ENCODE data around the gene DPEP2NB.
"Not testable (repeated sequence)": the region's sequence is repeated elsewhere in the genome, so short reads cannot be mapped to it uniquely, and the experiment has no call there.

Gene DPEP2NB

DNA sequence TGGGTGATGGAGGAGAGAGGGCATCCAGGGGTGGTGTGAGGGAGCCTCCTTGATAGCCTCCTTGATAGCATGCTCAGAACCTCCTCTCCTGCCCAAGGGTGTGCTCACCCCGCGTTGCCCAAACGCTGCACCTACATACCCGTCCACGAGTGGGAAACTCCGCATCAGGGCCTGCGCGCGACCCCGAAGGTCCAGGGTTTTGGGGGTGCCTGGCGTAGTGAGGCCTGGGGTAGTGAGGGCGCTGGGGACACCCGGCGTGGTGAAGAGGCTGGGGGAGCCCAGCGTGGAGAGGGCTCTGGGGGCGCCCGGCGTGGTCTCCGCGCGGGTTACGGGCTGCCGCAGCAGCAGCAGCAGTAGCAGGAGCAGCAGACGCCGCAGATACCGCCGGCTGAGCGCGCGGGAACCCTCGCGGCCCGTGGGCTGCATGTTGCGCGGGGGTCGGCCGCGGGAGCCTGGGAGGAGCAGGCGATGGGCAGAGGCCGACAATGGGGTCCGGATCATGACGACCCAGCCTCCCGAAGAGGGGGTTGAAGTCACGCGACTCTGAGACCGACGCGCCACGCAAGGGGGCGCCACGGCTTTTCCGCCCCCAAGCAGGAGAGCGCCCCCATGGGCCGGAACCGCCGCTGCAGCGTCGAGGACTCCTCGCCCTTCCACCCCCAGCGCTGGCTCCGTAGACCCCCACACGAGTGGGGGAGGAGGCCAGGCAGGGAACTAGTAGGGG is 35.6 kb downstream of the DPEP2NB start, which contains the start of gene DPEP3:
DPEP3 (minus strand) TSS at position 545 of the 724 bp plus-strand sequence; CDS start at position 426, 119 bp downstream.
- DNase-seq: no peak

DNA sequence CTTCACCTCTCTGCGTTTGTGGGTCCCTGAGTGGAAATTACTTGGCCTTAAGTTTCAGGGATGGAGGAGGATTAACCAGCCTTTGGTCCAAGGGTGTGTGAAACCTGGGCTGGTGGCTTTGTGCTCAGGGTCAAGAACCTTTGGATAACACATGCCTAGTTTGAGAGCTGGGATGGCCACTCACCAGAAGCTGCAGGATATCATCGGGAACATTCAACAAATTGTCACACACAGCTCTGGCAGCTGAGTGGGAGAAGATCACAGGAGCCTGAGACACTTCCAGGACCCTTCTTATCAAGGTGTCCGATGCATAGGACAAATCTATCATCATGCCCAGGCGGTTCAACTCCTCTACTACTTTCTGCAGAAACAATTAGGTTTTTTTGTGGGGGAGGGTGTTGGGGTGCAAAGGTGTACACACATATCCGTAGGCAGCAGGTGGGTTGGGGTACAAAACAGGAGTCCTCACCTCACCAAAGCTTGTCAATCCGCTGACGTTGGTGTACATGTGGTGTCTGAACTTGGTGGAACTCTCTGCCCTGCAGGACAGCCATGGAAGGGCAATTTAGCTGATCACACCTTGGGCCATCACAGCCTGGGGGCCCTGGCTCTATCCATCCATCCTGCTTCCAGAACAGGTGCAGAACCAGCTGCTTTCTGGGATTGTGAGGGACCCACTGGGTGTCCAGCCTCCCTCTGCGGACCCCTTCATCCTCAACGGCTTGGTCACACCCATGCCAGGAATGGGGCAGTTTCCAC is 38.1 kb downstream of the DPEP2NB start:
- DNase-seq: no peak

DNA sequence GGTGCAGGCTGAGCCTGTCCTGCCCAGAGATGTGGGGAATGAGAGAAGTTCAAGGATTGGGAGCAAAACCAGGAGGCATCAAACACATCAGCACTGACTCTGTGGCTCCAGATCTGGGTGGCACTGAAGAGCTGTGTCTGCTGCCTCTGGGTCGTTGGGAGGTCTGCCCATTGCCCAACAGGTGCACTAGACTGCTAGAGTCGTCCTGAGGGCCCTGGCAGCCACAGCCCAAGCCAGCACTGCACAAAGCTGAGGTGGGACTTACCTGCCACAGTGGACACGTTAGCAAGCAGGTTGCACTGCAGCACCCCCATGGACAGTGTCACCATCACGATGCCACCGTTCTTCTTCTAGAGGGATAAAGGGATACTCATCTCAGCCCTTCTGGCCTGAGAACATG is 38.7 kb downstream of the DPEP2NB start:
- DNase-seq: no peak

DNA sequence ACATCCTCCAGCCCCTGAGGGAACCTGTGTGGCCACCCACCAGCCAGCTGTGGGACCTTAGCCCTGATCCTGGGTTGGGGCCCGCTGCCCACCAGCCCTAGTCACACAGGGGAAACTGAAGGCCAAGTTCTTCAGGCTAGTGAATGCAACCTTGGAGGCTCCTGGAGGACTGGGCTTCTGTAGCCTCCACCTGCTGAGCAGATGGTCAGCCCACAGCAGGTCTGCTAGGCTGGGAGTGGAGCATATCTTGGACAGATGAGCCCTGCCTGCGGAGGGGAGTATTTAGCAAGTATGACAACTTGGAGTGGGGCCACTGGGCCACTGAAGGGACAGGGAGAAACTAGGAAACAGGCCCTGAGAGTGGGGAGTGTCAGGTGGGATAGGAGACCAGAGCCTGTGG is 39.5 kb downstream of the DPEP2NB start:
- DNase-seq: no peak

DNA sequence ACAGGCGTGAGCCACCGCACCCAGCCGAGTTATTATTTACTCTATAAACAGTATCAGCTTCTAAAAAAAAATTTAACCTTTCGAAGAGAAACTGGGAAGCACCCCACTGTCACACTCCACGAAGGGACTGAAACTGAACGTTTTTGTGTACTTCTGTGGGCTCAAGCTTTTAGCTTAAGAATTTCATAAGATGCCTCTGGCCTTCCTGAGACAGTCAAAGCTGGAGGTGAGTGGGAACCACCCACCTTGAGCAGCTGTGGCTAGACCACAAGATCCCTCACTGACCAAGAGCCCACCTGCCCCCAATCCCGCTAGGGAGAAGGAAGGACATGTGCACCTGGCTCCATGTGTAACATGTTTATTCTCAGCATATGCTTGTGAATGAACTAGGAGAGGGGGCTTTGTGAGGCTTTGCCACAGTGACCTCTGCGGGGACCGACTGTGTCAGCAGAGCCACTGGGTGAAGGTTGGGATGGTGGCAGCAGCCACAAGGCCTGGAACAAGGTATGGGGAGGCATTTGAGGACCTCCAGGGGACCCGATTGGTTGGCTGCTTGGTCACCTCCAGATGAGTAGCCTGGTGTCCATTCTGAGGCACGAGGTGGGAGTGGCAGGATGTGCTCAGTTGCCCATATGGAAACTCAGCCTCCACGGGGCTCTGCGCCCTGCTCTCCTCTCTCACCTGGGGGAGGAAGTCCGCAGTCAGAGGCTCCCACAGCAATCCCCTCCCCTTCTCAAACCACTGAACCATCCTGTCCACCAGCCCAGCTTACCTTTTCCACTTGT is 40.2 kb downstream of the DPEP2NB start:
- DNase-seq: no peak

DNA sequence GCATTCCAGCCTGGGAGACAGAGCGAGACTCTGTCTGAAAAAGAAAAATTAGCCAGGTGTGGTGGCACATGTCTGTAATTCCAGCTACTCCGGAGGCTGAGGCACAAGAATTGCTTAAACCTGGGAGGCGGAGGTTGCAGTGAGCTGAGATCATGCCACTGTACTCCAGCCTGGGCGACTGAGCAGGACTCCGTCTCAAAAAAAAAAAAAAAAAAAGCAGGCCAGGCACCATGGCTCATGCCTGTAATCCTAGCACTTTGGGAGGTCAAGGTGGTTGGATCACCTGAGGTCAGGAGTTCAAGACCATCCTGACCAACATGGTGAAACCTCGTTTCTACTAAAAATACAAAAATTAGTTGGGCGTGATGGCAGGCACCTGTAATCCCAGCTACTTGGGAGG is 43.4 kb downstream of the DPEP2NB start:
- DNase-seq: not testable (repeated sequence)

DNA sequence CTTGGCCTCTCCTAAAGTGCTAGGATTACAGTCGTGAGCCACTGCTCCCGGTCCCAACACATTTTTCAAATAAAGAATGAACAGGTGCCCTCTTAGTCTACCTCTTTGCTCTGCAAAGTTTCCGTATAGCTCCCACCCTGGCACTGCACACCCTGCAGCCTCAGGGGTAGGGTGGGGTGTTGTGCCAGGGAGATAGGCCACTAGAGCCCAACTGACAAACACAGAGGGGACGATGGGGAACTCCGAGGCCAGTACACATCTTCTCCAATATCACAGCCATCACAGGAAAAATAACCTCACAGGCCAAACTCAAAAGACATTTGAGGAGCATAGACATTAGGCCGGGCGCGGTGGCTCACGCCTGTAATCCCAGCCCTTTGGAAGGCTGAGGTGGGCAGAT is 44.6 kb downstream of the DPEP2NB start:
- no peak for DNase-seq

DNA sequence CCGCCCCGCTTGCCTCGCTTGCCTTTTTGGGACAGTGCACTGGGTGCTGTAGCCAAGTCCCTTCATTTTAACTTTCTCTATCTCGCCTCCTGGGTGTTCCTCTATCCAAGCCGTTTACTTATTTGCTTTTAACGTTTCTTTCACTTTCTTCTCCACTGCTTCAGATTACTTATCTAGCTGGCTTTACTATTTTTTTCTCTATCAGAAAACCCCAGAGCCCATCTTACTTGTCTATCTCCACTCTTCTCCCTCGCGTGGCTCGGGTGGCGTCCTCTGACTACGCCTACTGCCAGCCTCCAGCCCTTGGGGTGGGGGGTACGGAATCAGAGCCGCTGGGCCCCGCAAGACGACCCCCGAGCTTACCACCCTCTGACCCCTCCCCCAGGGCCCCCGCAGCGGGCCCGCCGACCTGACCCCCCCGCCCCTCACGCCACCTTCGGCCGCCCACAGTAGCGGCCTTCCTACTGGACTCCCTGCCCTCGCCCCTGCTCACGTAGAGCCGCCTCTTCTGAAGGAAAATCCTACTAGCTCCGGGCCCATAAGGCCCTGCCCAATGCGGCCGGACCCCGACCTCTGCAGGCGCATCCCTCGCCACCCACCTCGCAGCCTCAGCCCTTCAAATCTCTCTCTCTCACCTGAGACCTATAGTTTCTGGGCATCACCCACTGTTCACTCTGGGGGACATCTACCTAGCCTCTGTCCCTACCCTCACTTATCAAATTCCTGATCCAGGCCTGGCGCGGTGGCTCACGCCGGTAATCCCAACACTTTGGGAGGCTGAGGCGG is 46.3 kb downstream of the DPEP2NB start:
- DNase-seq: no peak

DNA sequence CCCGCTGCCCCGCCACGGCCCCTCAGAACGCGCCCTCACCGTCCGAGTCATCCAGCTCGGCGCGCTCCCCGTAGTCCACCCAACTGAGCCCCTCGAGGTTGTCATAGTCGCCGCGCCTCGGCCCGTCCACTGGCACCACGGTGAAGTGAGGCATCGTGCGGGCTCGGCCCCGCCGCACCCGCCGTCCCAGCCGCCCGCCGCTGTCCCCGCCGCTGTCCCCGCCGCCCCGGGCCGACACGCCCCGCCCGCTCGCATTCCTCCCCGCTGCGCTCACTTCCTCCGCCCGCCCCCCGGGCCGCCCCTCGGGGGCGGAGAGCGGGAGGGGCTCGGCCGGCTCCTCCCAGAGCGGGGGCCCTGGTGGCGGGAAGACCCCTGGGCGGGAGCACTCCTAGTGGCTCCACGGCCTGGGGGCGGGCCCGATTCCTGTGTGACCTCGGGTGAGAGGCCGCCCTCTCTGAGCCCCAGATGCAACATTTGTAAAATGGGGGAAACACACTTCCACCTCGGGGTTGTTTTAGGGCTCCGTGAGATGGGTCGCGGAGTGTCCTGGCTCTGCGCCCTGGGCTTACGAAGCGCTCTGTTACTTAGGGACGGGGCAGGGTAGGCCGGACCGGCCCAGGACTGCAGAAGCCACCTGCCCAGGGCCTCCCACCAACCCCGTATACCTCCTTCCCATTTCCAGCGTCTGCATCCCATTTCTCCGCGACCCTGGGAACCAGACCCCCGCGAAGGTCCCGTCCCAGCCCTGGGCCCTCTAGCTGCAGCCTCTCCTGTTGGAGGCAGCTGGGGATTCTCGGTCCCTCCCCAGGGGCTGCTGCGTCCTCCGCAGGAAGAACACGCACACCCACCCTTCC is 47.1 kb downstream of the DPEP2NB start, which contains the start of gene SLC12A4:
SLC12A4 (minus strand) TSS at position 238 of the 854 bp plus-strand sequence; CDS start at position 154, 84 bp downstream.
- DNase-seq: peak; percentile 82

DNA sequence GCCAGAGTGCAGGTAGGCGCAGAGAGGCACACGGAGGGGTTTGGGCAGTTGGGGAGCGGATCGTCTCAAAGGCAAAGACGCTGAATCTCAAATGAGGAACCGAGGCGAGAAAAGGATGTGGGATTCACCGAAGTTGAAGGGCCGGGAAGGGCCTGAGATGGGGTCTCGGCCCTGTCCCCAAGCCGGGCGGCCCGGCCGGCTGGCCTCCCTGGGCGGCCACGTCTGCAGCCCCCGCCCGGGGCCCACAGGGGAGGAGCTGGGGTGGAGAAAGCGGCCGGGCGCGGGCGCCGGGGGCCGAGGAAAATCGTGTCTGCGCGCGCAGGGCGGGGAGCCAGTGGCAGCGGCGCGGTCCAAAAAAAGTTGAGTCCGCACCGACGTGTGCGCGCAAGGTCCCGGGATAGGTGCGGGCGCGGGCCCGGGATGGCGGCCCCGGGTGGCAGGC is 47.7 kb downstream of the DPEP2NB start:
- peak; percentile 28 for DNase-seq

DNA sequence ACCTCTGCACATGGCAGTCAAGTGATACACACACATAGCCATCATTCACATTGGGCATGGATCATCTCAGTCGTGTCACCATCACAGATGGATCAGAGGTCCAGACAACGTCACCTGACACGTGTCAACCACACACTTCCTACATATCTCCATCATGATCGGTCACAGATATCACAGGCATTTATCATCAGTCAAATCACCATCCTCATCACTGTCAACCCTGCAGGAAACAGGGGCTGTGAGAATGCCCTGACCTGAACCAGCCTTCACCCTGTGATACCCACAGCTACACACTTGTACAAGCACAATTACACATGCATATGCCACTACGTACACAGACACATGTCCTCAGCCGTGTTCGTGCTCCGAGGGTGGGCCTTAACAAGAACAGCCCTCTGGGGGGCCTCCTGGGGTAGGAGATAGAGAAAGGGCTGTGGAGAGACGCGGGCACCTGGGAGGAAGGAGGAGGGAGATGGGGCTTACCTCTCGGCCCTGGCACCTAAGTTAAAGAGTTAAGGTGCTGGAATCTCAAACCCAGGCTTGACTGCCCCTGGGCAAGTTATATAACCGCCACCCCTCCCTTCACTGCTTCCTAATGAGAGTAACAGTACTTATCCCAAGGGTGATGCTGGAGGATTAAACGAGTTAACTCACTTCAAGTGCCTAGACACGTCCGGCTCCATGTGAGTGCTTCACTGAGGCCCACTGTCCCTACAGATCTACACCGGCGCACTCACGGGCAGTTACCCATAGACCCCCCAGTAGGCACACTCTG is 48.3 kb downstream of the DPEP2NB start:
- DNase-seq: no peak

DNA sequence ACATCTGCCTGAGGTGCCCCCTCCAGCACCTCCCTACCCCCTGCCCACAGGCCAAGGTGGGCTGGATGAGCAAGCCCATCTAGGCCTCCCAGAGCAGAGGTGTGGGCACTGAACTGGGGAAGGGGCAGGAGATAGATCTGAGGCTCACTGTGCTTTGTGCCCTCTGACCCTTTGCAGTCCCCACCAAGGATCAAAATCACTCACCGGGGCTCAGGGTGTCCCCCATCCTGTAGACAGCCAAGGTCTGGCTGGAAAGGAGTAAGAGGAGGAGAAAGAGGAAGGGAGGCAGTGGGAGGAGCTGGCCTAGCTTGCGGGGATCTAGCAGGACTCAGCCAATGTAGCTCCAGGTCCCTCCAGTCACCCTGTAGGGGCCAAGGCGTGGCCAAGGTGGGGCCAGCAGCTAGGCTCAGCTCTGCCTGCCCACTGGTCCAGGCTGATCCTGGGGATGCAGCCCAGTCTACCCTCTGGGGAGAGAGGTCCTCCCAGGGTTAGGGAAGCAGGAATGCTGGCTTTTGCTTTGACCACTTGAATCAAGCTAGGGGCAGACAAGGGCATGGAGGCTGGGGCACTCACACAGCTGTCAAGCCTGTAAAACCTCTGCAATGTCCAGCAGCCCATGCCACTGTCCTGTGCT is 49.0 kb downstream of the DPEP2NB start:
- DNase-seq: no peak

DNA sequence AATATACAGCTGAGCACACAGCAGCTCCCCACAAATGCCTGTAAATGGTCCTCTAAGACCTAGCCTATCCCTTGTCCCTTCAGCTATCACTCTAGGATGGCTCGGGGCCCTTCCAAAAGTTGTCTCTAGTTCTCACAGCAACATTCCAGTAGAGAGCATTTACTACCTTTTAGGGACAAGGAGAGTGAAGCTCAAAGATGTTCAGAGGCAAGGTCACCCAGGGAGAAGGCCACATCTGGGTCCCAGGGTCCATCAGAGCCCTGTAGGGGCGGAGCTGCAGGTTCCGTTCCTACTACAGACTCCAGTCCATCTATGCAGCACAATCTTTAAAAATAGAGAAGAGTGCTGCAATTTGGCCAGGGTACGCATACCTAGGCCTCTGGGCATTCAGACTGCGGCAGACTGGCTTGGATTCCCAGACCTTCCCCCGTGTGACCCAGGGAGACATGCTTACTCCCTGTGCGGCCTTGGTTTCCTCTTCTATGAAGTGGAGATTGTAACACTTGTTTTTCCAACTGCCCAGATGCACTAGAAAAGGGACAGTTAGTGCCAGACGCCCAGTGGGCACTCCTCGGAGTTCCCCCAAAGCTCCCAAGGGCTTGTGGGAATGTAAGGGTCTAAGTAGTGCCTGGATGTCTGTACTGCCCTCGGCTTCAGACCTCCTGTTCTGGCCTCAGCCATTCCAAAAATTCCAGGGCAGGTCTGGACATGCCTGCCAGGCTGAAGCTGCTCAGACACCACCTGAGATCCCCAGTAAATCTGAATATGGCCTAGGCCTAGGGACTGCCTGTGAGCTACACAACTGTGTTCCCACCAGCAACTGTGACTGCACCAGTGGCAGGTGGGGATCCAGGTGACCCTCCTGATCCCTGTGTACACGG is 49.8 kb downstream of the DPEP2NB start:
- no peak for DNase-seq

DNA sequence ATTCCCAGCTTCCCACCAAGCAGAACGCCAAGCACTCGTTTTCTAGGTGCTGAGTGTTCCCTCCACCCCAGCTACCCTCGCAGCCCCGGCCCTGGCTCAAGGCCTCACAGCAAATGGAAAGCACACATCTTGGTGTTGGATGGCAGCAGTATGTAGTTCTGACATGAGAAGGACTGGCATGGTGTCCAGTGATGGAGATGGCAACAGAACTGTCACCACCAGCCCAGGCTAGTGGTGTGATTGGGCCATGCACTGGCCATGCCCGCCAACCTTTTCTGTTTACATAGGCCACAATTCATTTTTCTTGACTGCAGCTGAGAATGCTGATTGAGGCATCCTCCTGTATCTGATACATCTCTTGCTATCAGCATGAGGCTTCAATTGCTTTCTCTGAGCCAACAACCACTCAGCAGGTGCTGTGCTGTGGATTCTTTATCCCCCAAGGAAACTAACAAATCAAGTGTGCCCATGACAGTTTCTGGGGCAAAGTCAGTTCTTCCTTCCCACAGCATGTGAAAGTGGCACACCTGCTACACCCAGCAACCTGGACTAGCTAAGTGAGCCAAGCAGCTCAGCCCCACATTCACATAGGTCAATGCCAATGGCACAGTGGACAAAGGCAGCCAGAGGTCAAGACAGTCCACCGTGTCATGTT is 51.1 kb downstream of the DPEP2NB start:
- no peak for DNase-seq

DNA sequence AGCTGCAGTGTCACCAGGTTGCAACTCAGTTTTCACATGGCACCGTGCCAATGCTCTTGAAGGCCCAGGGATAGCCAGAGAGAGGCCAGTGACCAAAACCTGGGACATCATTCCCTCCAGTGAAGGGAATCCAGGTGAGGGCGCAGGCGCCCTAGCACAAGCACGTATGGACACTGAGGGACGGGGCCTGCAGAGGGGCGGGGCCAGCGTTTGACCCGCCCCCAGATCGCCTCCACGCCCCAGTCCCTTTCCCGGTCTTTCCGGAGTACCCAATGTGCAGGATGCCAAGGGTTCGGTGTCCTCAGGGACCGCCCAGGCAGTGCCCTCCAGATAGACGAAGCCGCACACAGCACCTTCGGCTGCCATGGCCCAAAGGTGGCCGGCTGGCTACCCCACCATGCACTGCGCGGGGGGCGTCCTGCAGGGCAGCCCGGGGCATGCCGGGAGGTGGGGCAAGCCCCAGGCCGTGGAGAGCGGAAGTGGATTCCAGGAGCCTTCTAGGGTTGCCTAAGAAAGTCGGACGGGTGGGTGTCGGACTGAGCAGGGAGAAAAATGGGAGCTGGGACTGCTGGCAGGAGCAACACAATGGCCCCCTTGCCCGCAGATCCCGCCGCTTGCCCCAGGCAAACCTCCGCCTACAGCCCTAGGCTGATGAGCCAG is 51.9 kb downstream of the DPEP2NB start:
- no peak for DNase-seq
